Stimulated activated CD4-positive, alpha-beta T cell treated with anti-CD3 and anti-CD28 coated beads, Interleukin-4, amount 100 ng/mL, for 4 hours (primary cell): ENCODE data around the gene TRRAP.

ENCODE experiments used
- DNase-seq, 2 experiments: peaks; one replicate each; pipeline ENCODE4 v3.0.0-alpha.2; 2020

TRRAP gene

GRCh38 chr7:98956469-98956868 lies 78.1 kb downstream of the TRRAP start:
- DNase-seq = no peak

GRCh38 chr7:98956937-98957336 lies 78.6 kb downstream of the TRRAP start:
- no peak for DNase-seq

- no peak for DNase-seq
Observed at GRCh38 chr7:98957766-98958165, 79.4 kb downstream of the TRRAP start.

GRCh38 chr7:98958968-98959367 lies 80.6 kb downstream of the TRRAP start:
- DNase-seq = no peak

GRCh38 chr7:98963305-98963704 lies 85.0 kb downstream of the TRRAP start:
- no peak for DNase-seq

- no peak for DNase-seq
Observed at GRCh38 chr7:98964596-98964995, 86.3 kb downstream of the TRRAP start.

- DNase-seq = no peak
Observed at GRCh38 chr7:98968621-98969020, 90.3 kb downstream of the TRRAP start.

- no peak for DNase-seq
Observed at GRCh38 chr7:98969386-98969785, 91.1 kb downstream of the TRRAP start.

GRCh38 chr7:98970016-98970615 lies 91.8 kb downstream of the TRRAP start:
- DNase-seq = no peak

- no peak for DNase-seq
Observed at GRCh38 chr7:98970805-98971204, 92.5 kb downstream of the TRRAP start.

- no peak for DNase-seq
Observed at GRCh38 chr7:98974205-98974604, 95.9 kb downstream of the TRRAP start.

- no peak for DNase-seq
Observed at GRCh38 chr7:98974906-98975816, 96.8 kb downstream of the TRRAP start.

GRCh38 chr7:98976396-98977185 lies 98.3 kb downstream of the TRRAP start:
- no peak for DNase-seq

GRCh38 chr7:98978672-98979071 lies 100.3 kb downstream of the TRRAP start:
- DNase-seq = no peak

GRCh38 chr7:98981701-98982100 lies 103.4 kb downstream of the TRRAP start:
- no peak for DNase-seq

- DNase-seq = no peak
Observed at GRCh38 chr7:98982686-98983085, 104.4 kb downstream of the TRRAP start.

- no peak for DNase-seq
Observed at GRCh38 chr7:98984126-98984525, 105.8 kb downstream of the TRRAP start.

- no peak for DNase-seq
Observed at GRCh38 chr7:98985406-98985805, 107.1 kb downstream of the TRRAP start.

GRCh38 chr7:98985945-98986344 lies 107.6 kb downstream of the TRRAP start:
- no peak for DNase-seq

- DNase-seq = no peak
Observed at GRCh38 chr7:98988641-98989040, 110.3 kb downstream of the TRRAP start.

GRCh38 chr7:98990356-98990755 lies 112.0 kb downstream of the TRRAP start:
- no peak for DNase-seq

- no peak for DNase-seq
Observed at GRCh38 chr7:98991141-98991540, 112.8 kb downstream of the TRRAP start.

GRCh38 chr7:98992076-98992475 lies 113.7 kb downstream of the TRRAP start:
- DNase-seq = no peak
